ENCODE data around the gene TSN.
"Not testable (repeated sequence)": the region's sequence is repeated elsewhere in the genome, so short reads cannot be mapped to it uniquely, and the experiment has no call there.

Gene TSN

GRCh38 chr2:121803503-121803902, 48.1 kb downstream of the TSN start:
- DNase-seq: no peak

GRCh38 chr2:121804340-121804739, 48.9 kb downstream of the TSN start:
- DNase-seq: peak in 1 of 2 experiments; percentile 1

GRCh38 chr2:121804997-121805765, 49.7 kb downstream of the TSN start:
- DNase-seq: no peak

GRCh38 chr2:121805766-121806143, 50.3 kb downstream of the TSN start:
- DNase-seq: no peak

GRCh38 chr2:121807771-121808170, 52.3 kb downstream of the TSN start:
- DNase-seq: not testable (repeated sequence)

- no peak for DNase-seq
These were observed 54.2 kb downstream of the TSN start for GRCh38 chr2:121809607-121810006.

GRCh38 chr2:121810959-121811853, 55.8 kb downstream of the TSN start:
- peak; percentile 35 to 56 for DNase-seq

GRCh38 chr2:121813083-121813482, 57.6 kb downstream of the TSN start:
- DNase-seq: not testable (repeated sequence)

- DNase-seq: no peak
These were observed 59.8 kb downstream of the TSN start for GRCh38 chr2:121815216-121815615.

GRCh38 chr2:121816797-121817196, 61.3 kb downstream of the TSN start:
- no peak for DNase-seq

GRCh38 chr2:121817304-121817703, 61.9 kb downstream of the TSN start:
- not testable (repeated sequence) for DNase-seq
